ENCODE results near the gene TEAD1.

The TEAD1 gene

GRCh38 chr11:12793065-12793464 lies 118.8 kb downstream of the TEAD1 start:
- no peak for DNase-seq

DNA sequence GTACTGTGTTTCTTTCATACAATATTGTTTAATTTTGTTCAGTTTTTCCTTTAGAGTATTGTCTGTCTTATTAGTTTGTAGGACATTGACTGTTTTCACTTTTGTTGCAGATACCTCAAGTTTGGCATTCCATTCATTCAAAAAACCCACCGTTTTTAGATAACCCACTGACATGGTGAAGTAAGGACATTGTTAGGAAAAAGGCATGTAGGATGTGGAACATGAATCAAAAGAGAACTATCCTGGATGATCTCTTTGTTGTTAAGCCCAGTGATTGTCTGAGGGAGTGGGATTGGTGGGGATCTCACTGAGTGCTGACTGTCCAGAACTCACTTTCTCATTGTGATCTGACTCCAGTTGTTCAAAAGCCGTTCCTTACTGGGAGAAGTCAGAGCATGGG lies 119.3 kb downstream of the TEAD1 start:
- no peak for DNase-seq

DNA sequence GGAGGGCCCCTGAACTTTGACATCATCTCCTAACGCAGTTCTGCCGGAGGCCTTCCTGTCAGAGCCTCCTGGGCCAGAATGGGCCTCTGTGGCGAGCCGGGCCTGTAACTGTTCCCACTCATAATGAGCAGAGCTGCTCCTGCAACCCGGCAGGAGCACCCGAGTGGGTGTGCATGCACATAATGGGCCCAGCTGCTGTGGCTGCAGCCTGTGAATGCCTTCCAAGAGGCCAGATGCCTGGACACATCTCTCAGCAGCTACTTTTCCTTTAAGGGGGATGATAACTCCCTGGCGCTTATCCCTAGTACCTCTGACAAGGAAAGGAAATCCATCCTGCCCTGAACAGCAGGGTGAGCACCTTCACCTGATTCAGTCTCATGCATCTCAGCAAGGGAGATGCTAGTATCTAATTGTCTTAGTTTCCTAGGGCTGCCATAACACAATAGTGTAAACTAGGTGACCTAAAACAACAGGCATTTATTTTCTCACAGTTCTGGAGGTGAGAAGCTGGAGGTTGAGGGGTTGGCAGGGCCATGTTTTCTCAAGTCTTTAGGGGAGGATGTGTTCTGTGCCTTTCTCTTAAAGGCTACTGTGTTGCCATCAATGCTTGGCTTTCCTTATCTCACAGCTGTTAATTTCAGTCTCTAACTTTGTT lies 120.5 kb downstream of the TEAD1 start:
- DNase-seq: no peak

- no peak for DNase-seq
Measured at GRCh38 chr11:12797996-12798395, 123.8 kb downstream of the TEAD1 start.

- DNase-seq: no peak
Measured at GRCh38 chr11:12798609-12799011, 124.4 kb downstream of the TEAD1 start.

DNA sequence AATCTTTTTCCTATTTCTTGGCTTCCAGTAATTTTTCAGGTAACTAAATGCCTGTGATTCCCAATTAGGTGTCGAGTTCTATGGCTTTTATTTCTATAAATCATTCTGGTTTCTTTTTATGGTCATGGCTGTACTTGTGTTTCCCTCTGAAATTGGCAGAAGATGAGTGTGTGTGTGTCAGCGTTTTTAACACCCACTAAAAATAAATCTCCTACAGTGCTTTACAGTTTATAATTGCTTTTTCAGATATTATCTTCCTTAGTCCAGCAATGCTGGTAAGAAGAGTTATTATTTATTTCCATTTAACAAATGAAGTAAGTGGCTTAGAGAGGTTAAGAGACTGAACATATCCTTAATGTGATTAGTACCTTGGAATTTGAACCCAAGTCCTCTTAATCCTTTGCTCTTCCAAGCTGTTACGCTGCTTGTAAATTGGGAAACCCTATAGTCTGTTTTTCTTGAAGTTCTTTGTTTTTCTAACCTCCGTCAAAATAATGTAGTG lies 125.2 kb downstream of the TEAD1 start:
- no peak for DNase-seq

DNA sequence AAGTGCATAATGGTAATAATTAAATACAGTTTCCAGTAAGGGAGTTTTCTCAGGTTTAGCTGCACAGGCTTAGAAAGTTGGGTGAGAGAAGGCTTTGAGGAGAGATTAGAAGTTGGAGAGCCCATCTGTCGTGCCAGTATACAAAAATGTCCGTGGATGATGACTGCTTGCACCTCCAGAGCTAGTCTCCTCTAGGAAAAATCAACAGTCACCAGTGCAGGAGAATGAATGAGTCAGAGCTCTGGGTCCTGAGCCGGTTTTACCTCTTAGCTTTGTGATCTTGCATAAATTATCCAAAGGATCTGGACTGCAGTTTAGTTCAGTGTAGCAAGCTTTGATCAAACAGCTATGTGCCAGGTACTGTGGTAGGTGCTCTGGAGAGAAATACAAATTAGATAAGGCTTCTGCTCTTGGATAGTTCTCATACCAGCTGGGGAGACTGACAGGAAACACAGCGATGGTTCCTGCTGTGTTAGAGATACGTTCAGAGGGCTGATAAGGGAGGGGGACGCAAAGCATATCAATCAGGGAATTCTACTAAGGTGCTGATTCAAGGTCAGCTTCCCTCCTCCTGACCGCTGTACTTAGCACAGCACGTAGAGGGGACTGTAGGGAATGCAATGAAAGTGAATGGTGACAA lies 125.9 kb downstream of the TEAD1 start:
- DNase-seq: no peak

GRCh38 chr11:12800871-12801270 lies 126.7 kb downstream of the TEAD1 start:
- no peak for DNase-seq

GRCh38 chr11:12801976-12802375 lies 127.8 kb downstream of the TEAD1 start:
- no peak for DNase-seq

DNA sequence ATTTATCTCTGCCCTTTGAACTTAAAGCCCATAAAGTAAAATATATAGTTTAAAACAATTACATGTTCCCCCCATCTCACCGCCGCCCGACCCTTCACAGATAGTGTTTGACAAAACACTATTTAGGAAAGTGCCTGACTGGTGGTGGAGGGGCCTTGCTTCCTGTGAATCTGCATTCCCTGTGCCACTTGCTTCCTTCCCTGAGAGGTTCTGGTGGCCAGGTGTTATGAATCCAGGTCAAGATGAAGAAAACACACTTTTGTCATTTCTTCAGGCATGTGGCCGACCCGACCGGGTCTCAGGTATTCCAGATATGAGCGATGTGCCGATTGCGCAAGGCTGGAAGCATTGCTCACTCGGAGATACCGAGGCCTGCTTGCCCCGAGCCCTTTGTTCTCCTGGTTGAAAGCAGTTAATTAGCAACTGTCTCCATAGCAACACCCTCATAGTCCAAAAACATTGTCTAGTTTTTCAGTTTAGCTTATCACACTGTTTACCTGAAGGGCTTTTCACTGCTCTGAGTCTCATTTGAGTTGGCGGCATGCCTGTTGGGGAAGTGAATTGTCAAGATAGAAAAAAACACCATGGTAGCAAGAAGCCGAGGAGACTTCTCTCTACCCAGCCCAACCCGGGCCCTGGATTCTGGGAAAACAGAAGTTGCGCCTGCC lies 128.3 kb downstream of the TEAD1 start:
- DNase-seq: no peak

GRCh38 chr11:12803086-12803826 lies 129.0 kb downstream of the TEAD1 start:
- no peak for DNase-seq

- DNase-seq: no peak
Measured at GRCh38 chr11:12806113-12806512, 131.9 kb downstream of the TEAD1 start.

GRCh38 chr11:12807621-12808020 lies 133.4 kb downstream of the TEAD1 start:
- DNase-seq: no peak

- DNase-seq: no peak
Measured at GRCh38 chr11:12808519-12808918, 134.3 kb downstream of the TEAD1 start.

GRCh38 chr11:12809364-12809763 lies 135.1 kb downstream of the TEAD1 start:
- DNase-seq: no peak

DNA sequence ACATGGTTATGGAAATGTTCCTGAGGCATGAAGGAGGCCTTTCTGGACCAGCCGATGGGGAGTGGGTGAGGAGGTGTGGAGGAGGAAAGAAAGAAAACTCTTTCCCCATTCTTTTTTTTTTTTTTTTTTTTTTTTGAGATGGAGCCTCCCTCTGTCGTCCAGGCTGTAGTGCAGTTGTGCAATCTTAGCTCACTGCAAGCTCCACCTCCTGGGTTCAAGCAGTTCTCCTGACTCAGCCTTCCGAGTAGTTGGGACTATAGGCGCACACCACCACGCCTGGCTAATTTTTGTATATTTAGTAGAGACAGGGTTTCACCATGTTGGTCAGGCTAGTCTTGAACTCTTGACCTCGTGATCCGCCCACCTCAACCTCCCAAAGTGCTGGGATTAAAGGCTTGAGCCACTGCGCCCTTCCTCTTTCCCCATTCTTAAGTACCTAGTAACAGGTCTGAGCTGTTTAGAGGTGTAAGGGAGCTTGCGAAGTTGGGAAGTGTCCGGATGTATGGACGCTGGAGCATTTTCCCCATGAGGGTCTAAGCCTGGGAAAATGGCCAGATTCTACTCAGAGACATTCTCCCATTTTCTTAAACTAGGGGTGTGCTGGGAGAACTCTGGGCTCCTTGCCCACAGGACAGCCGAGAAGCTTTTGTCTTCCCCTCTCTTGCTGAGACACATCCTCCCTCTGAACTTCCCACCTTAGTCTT lies 135.8 kb downstream of the TEAD1 start:
- no peak for DNase-seq

GRCh38 chr11:12810568-12810894 lies 136.3 kb downstream of the TEAD1 start:
- DNase-seq: no peak

- no peak for DNase-seq
Measured at GRCh38 chr11:12811861-12812260, 137.6 kb downstream of the TEAD1 start.

GRCh38 chr11:12812849-12813248 lies 138.6 kb downstream of the TEAD1 start:
- no peak for DNase-seq

DNA sequence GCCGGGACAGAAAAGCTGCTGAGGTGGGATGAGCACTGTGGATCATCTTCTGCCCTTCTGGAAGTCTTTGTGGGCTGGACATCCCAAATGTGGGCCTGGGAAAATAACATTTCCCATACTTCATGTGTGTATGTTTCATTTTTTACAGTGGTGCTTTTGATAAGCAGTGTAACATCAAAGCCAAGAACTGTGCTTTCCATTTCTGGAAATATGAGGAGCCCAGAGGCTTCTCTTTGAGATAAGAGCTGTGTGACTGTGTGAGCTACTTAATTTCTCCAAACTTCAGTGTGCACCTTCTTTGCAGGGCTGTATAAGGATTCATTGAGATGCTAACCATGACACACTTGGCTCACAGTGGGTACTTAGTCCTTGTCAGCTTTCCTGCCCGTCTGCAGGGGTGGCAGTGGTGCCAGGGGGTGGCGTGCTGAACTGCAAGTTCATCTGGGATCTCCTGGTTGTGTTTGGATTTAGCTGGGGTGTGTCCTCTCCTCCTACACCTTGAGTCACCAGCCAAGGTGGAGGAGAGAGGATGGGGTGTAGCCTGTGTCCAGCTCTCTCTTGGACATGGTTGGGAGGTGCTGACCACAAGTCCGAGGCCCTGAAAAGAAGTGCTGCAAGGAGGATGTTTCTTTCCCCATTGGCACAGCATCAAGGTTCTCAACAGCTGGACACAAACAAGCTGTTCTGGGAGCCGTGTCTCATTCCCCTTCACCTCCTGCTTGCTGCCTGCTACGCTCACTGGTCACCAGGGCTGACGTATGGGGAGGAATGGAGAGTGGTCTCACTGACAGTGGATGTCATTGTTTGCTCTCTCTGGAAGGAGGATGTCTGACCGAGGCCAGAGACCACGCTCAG lies 139.4 kb downstream of the TEAD1 start:
- DNase-seq: no peak

DNA sequence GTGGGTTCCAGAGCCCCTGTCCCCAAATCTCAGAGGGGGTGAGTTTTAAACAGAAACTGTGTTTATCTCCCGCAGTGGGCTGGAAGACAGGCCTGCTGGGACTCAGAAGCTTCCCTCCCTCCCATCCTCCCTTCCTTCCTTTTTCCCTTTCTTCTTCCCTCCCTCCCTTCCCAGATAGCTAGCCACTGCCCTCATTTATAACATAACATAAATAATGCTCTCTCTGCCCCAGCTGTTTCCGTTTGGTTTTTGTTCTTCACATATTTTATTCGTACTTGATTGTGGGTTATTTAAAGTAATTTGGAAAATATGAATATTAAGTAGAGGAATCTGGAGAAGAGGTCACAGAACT lies 140.9 kb downstream of the TEAD1 start:
- DNase-seq: no peak

GRCh38 chr11:12815931-12816494 lies 141.8 kb downstream of the TEAD1 start:
- no peak for DNase-seq

Data from KG1 (cell line).